A673 (cell line): Measurements from ENCODE around the gene SORL1. TPM values are rescaled to one million over a fixed set of nuclear protein-coding genes. Genes with fewer than 3 reads are reported as not detected.

Source experiments
- BruUV-seq: library from RNA; stranded (reverse); fragments of 400-500 nt; replicated peaks from 2 replicates; lab custom pipeline; 2021; lab: Mats Ljungman, UMichigan
- CTCF ChIA-PET: fragments of 300-600 bp; sonication (Branson Sonifier 250); formaldehyde crosslinking; loops from one replicate; lab custom pipeline; 2022; ENCODE audit warnings: antibody characterized with exemption; lab: Charles Lee
- POLR2A ChIA-PET: fragments of 300-600 bp; sonication (Branson Sonifier 250); formaldehyde crosslinking; loops from one replicate; lab custom pipeline; 2022; ENCODE audit warnings: antibody characterized with exemption; ENCODE audit not compliant: low non-redundant PET; lab: Charles Lee
- DNase-seq: peaks from one replicate; pipeline ENCODE4 v3.0.0-alpha.2; 2015; ENCODE audit warnings: low spot score
- H3K27ac ChIP-seq: fragments of 200-600 bp; sonication (generic); 2 replicates; pipeline ENCODE4 v1.5.1; 2016; ENCODE audit warnings: mixed run types, low read depth, mild to moderate bottlenecking, mixed read lengths, antibody characterized with exemption, low read length; ENCODE audit not compliant: poor library complexity, severe bottlenecking
- H3K27me3 ChIP-seq: fragments of 200-600 bp; sonication (generic); replicated peaks from 2 replicates; pipeline ENCODE4 v1.6.1; 2017; ENCODE audit warnings: mixed run types, low read depth, mild to moderate bottlenecking, mixed read lengths, antibody characterized with exemption, low read length; ENCODE audit not compliant: insufficient read depth, poor library complexity
- H3K36me3 ChIP-seq: fragments of 200-600 bp; sonication (generic); 2 replicates; pipeline ENCODE4 v1.6.1; 2016; ENCODE audit warnings: mixed run types, mild to moderate bottlenecking, mixed read lengths, antibody characterized with exemption, low read length; ENCODE audit not compliant: insufficient read depth, poor library complexity, severe bottlenecking
- H3K4me1 ChIP-seq: fragments of 200-600 bp; sonication (generic); 2 replicates; pipeline ENCODE4 v1.6.1; 2017; ENCODE audit warnings: mixed run types, mild to moderate bottlenecking, mixed read lengths, antibody characterized with exemption, low read length; ENCODE audit not compliant: insufficient read depth, poor library complexity, severe bottlenecking
- H3K4me3 ChIP-seq: fragments of 200-600 bp; sonication (generic); 2 replicates; pipeline ENCODE4 v1.5.1; 2016; ENCODE audit warnings: low read depth, mixed run types, mild to moderate bottlenecking, mixed read lengths, low read length; ENCODE audit not compliant: poor library complexity, severe bottlenecking
- H3K9me3 ChIP-seq: fragments of 200-600 bp; sonication (generic); 2 replicates; pipeline ENCODE4 v1.6.1; 2016; ENCODE audit warnings: mixed run types, low read depth, mild to moderate bottlenecking, mixed read lengths, antibody characterized with exemption, low read length; ENCODE audit not compliant: poor library complexity, severe bottlenecking
- EZH2 ChIP-seq: fragments of 200-600 bp; sonication (generic); IDR thresholded peaks from 2 replicates; pipeline ENCODE4 v1.6.1; 2017; ENCODE audit warnings: borderline replicate concordance, low read depth, mild to moderate bottlenecking, mixed read lengths, antibody characterized with exemption, low read length; ENCODE audit not compliant: poor library complexity, severe bottlenecking
- intact Hi-C: fragments of 100-400 bp; cut with micrococcal nuclease; formaldehyde crosslinking; loops from one replicate; pipeline ENCODE4 v1.10.0; 2022; ENCODE audit not compliant: unreplicated experiment
- total RNA-seq: library from RNA; stranded (reverse); gene quantifications from 2 replicates; pipeline ENCODE4 v1.2.3, GENCODE V29; 2021
- TF ChIP-seq, protein P1 (sequence below): fragments of 300-800, 200-600 bp; sonication (generic); conservative IDR thresholded peaks from 2 replicates; pipeline ENCODE4 v1.5.1; 2017; ENCODE audit warnings: low read depth, mild to moderate bottlenecking, antibody characterized with exemption, low read length, moderate library complexity, mixed read lengths

SORL1 gene
- total RNA-seq, 1 experiment from 2014 or later = 0.95 TPM

DNA sequence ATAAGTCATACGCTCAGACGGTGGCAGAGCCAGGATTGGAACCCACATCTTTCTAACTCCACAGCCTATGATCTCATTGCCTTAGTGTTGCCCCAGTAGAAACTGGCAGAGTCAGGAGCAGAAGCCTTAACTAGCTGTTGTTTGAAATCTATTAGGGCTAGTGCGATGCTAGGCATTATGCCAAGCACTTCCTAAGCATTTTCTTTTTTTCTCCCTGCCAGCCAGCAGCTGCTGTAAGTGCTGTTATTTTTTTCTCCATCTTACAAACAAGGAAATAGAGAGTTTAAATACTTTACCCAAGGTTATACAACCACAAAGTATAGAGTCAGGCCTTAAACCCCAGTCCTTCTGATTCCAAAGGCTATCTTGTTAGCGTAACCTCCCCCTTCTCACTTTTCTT is 161.6 kb downstream of the SORL1 start:
- no peak overlapping the region for H3K27ac ChIP-seq
- intact Hi-C loops = no loop called here
- peak; percentile 33 for DNase-seq
- TF ChIP-seq EZH2 = no peak
- TF ChIP-seq, protein P1, sequence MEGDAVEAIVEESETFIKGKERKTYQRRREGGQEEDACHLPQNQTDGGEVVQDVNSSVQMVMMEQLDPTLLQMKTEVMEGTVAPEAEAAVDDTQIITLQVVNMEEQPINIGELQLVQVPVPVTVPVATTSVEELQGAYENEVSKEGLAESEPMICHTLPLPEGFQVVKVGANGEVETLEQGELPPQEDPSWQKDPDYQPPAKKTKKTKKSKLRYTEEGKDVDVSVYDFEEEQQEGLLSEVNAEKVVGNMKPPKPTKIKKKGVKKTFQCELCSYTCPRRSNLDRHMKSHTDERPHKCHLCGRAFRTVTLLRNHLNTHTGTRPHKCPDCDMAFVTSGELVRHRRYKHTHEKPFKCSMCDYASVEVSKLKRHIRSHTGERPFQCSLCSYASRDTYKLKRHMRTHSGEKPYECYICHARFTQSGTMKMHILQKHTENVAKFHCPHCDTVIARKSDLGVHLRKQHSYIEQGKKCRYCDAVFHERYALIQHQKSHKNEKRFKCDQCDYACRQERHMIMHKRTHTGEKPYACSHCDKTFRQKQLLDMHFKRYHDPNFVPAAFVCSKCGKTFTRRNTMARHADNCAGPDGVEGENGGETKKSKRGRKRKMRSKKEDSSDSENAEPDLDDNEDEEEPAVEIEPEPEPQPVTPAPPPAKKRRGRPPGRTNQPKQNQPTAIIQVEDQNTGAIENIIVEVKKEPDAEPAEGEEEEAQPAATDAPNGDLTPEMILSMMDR = no peak
- ChIA-PET POLR2A (no interaction called here), CTCF (interaction anchor here (0.5 kb wide), 1 partner anchor 250 kb away, joined by 3 read pairs; no protein-coding TSS in a partner anchor)
- H3K4me1 ChIP-seq = peaks cover 12% of the 10 kb centered on the region
- H3K36me3 ChIP-seq = no peaks in the 10 kb centered on the region
- no peaks in the 10 kb centered on the region for H3K27me3 ChIP-seq
- no TSS peak for BruUV-seq
- no peak overlapping the region for H3K4me3 ChIP-seq
- no peaks in the 10 kb centered on the region for H3K9me3 ChIP-seq

DNA sequence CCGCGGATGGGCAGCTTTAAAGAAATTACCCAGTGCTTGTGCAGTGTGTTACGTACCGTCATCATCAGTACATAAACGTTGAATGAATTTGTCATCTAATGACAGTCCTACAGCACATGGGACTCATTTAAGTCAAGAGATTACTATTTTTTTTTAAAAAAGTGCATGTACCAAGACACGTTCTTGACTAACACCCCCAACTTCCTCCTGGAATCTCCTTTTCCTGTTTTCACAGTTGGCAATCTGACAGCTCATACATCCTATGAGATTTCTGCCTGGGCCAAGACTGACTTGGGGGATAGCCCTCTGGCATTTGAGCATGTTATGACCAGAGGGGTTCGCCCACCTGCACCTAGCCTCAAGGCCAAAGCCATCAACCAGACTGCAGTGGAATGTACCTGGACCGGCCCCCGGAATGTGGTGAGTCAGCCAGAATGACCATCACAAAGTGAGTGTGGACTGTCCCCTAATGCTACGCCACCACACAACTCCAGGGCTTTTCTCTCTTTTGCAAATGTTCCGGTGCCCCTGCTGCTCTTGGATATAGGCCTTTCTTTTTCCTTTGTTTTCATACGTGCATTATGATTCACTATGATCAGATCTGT is 162.6 kb downstream of the SORL1 start:
- BruUV-seq = no TSS peak
- Histone ChIP-seq H3K4me1 (peaks cover 12% of the 10 kb centered on the region), H3K27me3 (no peaks in the 10 kb centered on the region), H3K36me3 (no peaks in the 10 kb centered on the region), H3K27ac (no peak overlapping the region), H3K9me3 (no peaks in the 10 kb centered on the region), H3K4me3 (no peak overlapping the region)
- DNase-seq = peak; percentile 36
- ChIA-PET POLR2A (no interaction called here), CTCF (no interaction called here)
- no peak for TF ChIP-seq EZH2
- TF ChIP-seq, protein P1 = no peak
- intact Hi-C loops = no loop called here

DNA sequence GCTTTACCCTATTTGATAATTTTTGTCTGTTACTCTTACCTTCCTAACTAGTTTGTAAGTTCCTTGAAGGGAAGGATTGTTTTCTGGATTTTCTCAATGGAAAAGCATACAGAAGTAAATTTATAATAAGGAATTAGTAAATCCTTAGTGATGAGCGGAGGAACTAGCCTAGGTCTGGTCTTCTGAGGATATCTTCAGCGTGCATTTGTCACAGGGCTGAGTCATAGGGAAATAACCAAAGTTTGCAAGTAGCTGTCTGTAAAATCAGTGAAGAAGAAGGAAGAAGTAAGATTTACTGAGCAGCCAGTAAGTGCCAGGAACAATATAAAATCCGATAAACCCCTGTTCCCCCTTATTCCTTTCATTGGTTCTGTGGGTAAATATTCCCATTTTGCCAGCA is 163.4 kb downstream of the SORL1 start:
- Histone ChIP-seq H3K9me3 (no peaks in the 10 kb centered on the region), H3K27ac (no peak overlapping the region), H3K36me3 (no peaks in the 10 kb centered on the region), H3K27me3 (no peaks in the 10 kb centered on the region), H3K4me3 (no peak overlapping the region), H3K4me1 (peaks cover 12% of the 10 kb centered on the region)
- ChIA-PET POLR2A (no interaction called here), CTCF (no interaction called here)
- DNase-seq = no peak
- no peak for TF ChIP-seq EZH2
- TF ChIP-seq, protein P1 = no peak
- no TSS peak for BruUV-seq
- intact Hi-C loops = no loop called here
